ENCODE data around the gene GABRP.

GABRP gene

DNA sequence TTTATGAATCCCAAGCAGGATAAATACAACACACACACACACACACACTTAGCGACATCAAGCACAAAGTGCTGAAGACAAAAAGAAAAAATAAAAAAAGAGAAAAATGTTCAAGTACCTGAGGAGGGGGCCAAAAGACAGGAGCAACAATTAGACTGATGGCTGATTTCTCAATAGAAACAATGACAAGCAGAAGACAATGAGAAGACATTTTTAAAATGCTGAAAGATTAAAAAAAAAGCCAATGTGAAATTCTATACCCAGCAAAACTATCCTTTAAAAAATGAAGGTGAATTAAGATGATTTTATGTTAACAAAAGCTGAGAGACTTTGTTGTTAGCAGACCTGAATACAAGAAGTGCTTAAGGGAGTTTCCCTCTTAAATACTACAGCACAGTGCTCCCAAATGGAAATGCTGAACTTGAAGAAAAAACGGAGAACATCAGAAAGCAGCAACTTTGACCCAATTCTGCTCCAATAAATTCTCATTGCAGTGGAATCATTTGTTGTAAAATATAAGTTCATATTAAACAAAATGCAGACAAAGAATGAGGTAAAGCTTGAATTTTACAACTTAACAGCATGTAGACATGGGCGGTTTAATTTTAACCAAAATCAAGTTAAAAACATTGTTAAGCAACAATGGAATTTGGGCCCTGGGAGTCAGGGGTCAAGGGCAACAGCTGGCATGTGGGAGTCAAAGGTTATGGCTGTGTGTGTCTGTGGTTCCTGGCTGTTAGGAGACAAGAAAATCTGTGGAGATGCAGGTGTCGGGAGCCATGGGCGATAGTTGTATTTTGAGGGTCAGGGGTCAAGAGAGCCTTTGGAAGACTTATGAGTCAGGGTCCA is 77.5 kb downstream of the GABRP start:
- Histone ChIP-seq H3K9me3 (ENCODE audit: control insufficient read depth, insufficient read depth, low read depth, low read length) (no peaks in the 10 kb centered on the region; the same call in none of the 2 replicates), H3K4me3 (ENCODE audit: low read depth, low read length) (peak overlapping the region; percentile 7), H3K4me1 (ENCODE audit: control insufficient read depth, insufficient read depth, low read length) (no peaks in the 10 kb centered on the region; the same call in 1 of the 2 replicates), H3K27ac (ENCODE audit: extremely low read depth, low read depth, low read length) (no peak overlapping the region), H3K36me3 (ENCODE audit: control insufficient read depth in 2 of 2, insufficient read depth in 1 of 2, low read length in 2 of 2) (no peaks in the 10 kb centered on the region)
- ChIA-PET POLR2A (no interaction called here), CTCF (interaction anchor here (0.6 kb wide), 1 partner anchor 76 kb away, joined by 3 read pairs; no protein-coding TSS in a partner anchor)
- TF ChIP-seq ZBTB10 (tag by site-specific recombination; IDR thresholded peaks at IDR 0.05) (no peak), IKZF3 (tag by site-specific recombination; IDR thresholded peaks at IDR 0.05) (no peak), ZNF530 (tag by site-specific recombination; IDR thresholded peaks at IDR 0.05; ENCODE audit: low read depth) (no peak), SETDB1 (IDR thresholded peaks at IDR 0.05; ENCODE audit: insufficient read length, low read length) (peak; percentile 93), KLF8 (tag by site-specific recombination; IDR thresholded peaks at IDR 0.05) (peak; percentile 74; the same call in 1 of the 2 replicates), TRIM28 (IDR thresholded peaks at IDR 0.05; ENCODE audit: borderline replicate concordance, low read length) (peak; percentile 72; the same call in 1 of the 2 replicates), ZNF133 (tag by site-specific recombination; IDR thresholded peaks at IDR 0.05) (no peak; the same call in 1 of the 2 replicates), ZNF433 (tag by site-specific recombination; IDR thresholded peaks at IDR 0.05; ENCODE audit: low read depth) (no peak), ZNF114 (tag by site-specific recombination; IDR thresholded peaks at IDR 0.05) (no peak), ZNF24 (tag by site-specific recombination; IDR thresholded peaks at IDR 0.05) (no peak), ZNF362 (tag by site-specific recombination; IDR thresholded peaks at IDR 0.05) (no peak), ZNF324 (tag by site-specific recombination; IDR thresholded peaks at IDR 0.05) (0 out of 2 replicates have a peak, but pooled peaks have one; percentile 28), ZNF843 (tag by site-specific recombination; IDR thresholded peaks at IDR 0.05) (no peak), BCL11B (tag by site-specific recombination; IDR thresholded peaks at IDR 0.05; ENCODE audit: low read depth) (peak; percentile 93), PRDM4 (tag by site-specific recombination; IDR thresholded peaks at IDR 0.05) (0 out of 2 replicates have a peak, but pooled peaks have one; percentile 14), HOXC10 (CRISPR knock-in tag; IDR thresholded peaks at IDR 0.05) (no peak), ZNF501 (tag by site-specific recombination; IDR thresholded peaks at IDR 0.05) (no peak), ZNF211 (tag by site-specific recombination; IDR thresholded peaks at IDR 0.05; ENCODE audit: low read depth) (no peak), ZNF623 (tag by site-specific recombination; IDR thresholded peaks at IDR 0.05) (no peak), ZNF280D (tag by site-specific recombination; IDR thresholded peaks at IDR 0.05) (peak; percentile 88; the same call in 1 of the 2 replicates), BCL11A (tag by site-specific recombination; IDR thresholded peaks at IDR 0.05; ENCODE audit: low read depth) (peak; percentile 96; the same call in 1 of the 2 replicates), ZBTB7A (tag by site-specific recombination; IDR thresholded peaks at IDR 0.05; ENCODE audit: low read depth) (no peak)
- TF ChIP-seq, protein P1, sequence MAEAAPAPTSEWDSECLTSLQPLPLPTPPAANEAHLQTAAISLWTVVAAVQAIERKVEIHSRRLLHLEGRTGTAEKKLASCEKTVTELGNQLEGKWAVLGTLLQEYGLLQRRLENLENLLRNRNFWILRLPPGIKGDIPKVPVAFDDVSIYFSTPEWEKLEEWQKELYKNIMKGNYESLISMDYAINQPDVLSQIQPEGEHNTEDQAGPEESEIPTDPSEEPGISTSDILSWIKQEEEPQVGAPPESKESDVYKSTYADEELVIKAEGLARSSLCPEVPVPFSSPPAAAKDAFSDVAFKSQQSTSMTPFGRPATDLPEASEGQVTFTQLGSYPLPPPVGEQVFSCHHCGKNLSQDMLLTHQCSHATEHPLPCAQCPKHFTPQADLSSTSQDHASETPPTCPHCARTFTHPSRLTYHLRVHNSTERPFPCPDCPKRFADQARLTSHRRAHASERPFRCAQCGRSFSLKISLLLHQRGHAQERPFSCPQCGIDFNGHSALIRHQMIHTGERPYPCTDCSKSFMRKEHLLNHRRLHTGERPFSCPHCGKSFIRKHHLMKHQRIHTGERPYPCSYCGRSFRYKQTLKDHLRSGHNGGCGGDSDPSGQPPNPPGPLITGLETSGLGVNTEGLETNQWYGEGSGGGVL (tag by site-specific recombination; IDR thresholded peaks at IDR 0.05) = no peak
- TF ChIP-seq, protein P2, sequence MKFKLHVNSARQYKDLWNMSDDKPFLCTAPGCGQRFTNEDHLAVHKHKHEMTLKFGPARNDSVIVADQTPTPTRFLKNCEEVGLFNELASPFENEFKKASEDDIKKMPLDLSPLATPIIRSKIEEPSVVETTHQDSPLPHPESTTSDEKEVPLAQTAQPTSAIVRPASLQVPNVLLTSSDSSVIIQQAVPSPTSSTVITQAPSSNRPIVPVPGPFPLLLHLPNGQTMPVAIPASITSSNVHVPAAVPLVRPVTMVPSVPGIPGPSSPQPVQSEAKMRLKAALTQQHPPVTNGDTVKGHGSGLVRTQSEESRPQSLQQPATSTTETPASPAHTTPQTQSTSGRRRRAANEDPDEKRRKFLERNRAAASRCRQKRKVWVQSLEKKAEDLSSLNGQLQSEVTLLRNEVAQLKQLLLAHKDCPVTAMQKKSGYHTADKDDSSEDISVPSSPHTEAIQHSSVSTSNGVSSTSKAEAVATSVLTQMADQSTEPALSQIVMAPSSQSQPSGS (tag by site-specific recombination; IDR thresholded peaks at IDR 0.05; ENCODE audit: low read depth) = no peak

Data from HEK293 (cell line).